Fibroblast of skin of left biceps (primary cell): ENCODE data around the gene CLTA.
"Not testable (repeated sequence)": the region's sequence is repeated elsewhere in the genome, so short reads cannot be mapped to it uniquely, and the experiment has no call there.

ENCODE experiments used
- DNase-seq, 2 experiments: peaks; one replicate each; pipeline ENCODE4 v3.0.0-alpha.2; 2013; ENCODE audit warnings: low read depth in 2 of 2

CLTA gene

DNA sequence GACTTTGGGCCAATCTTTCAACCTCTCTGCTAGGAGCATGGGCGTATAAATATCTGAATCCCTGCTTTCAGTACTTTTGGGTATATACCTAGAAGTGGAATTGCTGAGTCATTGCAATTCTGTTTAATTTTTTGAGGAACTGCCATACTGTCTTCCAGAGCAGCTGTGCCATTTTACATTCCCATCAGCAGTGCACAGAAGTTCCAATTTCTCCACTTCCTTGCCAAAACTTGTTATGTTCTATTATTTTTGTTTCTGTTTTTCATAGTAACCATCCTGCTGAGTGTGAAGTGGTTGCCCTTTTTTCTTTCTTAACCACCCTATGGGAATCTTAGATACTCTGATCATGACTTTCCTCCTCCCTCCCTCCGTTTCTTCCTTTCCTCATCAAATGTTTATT, 32.6 kb upstream of the CLTA start:
- DNase-seq: no peak

DNA sequence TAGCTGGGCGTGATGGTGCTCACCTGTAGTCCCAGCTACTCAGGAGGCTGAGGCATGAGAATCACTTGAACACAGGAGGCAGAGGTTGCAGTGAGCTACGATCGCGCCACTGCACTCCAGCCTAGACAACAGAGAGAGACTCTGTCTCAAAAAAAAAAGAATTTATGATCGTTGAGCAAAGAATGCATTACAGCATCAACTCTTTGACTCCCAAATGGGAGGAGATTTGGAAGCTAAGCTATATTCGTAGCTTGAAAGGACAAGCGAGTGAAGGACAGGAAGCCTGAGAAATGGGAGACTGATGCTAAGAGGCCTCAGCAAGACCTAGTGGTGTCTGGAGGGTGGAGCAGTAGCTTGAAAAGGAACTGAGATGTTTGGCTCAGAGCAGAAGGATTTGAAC, 31.8 kb upstream of the CLTA start:
- no peak for DNase-seq

DNA sequence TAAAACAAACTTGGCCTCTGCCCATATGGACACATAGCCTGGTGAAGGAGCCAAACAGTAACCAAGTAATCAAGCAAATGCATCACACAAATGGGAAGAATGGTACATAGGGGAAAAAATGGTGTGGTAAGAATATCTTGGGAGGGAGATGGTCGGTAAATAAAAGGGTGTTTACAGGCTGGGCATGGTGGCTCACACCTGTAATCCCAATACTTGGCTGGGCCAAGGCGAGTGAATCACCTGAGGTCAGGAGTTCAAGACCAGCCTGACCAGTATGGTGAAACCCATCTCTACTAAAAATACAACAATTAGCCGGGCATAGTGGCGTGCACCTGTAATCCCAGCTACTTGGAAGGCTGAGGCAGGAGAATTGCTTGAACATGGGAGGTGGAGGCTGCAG, 31.2 kb upstream of the CLTA start:
- not testable (repeated sequence) for DNase-seq

DNA sequence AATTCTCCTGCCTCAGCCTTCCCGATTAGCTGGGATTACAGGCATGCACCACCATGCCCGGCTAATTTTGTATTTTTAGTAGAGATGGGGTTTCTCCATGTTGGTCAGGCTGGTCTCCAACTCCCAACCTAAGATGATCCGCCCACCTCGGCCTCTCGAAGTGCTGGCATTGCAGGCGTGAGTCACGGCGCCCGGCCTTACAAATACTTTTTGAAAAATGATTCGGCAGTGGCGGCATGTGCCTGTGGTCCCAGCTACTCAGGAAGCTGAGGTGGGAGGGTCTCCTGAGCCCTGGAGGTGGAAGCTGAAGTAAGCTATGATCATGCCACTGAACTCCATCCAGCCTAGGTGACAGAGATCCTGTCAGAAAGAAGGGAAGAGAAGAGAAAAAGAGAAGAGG, 30.6 kb upstream of the CLTA start:
- not testable (repeated sequence) for DNase-seq

DNA sequence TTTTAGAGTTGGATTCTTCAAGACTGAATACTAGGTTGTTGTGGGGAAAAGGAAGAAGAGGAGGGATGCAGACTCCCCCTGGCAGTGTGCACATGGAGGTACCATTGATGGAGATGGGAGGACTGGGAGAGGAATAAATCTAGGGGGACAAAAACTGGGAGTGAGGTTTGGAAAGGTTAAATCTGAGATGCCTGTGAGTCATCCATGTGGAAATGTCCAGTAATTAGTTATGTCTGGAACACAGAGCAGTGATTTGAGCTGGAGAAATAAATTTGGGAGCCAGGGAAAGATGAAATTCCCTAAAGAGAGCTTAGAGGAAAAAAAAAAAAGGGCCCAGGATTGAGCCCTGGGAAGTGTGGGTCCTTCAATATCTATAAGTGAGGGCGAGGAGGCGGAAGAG, 29.5 kb upstream of the CLTA start:
- DNase-seq: no peak

DNA sequence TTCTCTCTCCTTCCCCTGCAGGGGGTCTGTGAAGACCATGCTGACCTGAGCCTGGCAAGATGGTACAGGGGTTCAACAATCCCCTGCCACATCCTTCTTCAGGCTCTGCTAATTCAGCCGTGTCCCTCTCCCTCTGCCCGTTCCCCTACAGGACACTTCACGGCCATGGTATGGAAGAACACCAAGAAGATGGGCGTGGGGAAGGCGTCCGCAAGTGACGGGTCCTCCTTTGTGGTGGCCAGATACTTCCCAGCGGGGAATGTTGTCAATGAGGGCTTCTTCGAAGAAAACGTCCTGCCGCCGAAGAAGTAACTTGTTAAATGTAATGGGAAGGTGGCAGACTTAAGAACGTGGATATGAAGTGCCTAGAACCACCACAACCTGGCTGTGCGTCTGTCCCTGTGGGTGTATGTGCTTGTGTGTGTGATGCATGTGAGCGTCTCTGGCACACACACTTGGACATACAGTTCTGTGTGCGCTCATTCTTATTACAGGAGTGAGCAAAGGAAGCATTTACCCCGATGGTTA, 28.4 kb upstream of the CLTA start:
- no peak for DNase-seq

DNA sequence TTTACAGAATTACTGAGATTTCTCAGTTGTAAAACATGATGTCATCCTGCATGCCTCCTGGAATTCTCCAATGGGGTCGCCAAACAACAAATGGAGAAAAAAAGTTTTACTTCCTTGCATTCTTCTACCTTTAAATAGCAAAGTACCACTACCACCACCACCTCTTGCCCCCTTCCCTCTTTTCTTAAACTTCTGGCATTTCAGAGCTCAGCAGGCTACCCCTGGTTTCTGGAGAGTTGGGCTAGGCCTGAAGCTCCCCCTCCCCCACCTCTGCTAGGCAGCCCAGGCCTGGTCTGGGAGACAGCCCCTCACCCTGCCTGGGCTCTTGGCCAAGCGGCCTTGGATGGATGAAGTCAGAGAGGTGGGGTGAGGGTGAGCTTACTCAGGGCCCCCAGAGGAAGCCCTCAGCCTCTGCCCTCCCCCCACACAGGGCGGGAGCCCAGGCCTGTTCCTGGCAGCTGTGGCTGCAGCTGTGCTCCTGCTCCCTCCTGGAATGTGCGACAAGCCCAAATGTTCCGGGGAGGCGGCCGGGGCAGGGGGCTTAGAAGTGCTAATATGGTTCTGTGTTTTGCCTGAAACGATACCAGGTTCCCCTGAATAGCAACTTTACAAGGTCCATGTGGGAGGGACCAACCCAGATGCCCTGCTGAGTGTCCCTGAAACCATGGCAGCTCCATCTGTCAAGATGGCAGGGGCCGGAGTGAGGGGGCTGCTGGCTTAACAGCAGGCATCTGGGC, 27.5 kb upstream of the CLTA start:
- DNase-seq: peak; percentile 86

DNA sequence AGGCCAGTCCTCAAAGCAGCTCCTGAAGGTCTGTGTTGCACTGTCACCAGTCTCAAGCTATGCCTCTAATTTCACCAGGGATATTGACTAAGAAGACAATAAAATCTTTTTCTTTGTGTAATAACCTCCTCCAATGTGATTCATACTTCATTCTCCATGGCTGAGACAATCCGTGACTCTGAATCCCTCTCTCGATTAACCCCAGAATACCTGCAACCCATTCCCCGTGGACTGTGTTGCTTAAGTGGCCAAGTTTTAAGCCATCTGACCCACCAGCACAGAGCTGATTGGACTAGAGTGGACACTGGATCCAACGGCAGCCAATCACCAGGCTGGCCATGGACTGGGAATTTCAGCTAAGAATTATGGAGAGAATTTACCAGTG, 26.9 kb upstream of the CLTA start:
- no peak for DNase-seq

DNA sequence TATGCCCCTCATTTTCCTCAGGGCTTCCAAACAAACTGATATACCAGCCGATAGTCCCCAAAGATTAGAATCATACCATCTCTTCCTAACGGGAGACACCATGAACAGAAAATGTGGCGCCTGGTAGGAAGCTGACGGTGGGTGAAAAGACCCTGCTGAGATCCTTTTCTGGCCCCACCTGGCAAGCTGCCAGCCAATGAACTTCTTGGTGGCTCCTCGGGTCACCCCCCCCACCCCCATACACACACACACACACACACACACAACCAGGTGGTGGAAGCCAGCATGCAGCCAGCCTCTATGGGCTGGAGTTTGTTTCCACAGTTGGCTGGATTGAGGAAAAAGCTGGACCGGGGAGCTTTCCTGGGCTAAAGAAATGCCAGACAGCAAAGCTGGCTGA, 26.3 kb upstream of the CLTA start:
- DNase-seq: no peak

DNA sequence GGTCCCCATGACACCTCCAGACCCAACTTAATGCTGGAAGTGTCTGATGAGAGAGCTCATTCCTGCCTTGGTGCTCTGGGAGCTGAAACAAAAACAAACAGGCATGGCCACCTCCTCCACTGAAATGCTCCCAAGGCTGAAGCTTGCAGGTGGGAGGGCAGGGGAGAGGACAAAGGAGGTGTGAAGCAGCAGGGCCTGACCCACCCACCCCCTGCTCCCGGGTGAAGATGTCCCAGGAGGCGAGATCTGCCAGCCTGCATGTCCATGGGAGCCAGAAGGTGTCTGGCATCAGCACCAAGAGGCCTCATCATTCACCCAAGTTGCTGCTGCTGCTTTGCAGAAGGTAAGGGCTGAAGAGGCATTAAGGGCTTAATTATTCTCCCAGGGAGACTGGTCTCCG, 25.7 kb upstream of the CLTA start:
- no peak for DNase-seq

DNA sequence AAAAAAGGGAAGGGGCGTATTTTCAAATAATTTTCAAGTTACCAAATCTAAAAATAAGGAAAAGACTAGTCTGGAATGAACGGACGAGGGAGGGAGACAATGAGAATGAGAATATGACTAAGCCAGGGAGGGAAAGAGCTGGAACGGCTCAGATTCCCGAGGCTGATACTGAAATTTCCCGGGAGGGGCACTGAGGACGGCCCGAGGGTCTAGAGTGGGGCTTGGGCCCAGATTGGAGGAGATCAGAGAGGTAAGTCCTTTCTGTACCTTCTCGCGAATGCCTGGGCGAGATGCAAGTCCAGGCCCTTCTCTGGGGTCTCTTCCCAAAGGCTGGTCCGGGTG, 24.9 kb upstream of the CLTA start:
- peak; percentile 19 to 23 for DNase-seq

DNA sequence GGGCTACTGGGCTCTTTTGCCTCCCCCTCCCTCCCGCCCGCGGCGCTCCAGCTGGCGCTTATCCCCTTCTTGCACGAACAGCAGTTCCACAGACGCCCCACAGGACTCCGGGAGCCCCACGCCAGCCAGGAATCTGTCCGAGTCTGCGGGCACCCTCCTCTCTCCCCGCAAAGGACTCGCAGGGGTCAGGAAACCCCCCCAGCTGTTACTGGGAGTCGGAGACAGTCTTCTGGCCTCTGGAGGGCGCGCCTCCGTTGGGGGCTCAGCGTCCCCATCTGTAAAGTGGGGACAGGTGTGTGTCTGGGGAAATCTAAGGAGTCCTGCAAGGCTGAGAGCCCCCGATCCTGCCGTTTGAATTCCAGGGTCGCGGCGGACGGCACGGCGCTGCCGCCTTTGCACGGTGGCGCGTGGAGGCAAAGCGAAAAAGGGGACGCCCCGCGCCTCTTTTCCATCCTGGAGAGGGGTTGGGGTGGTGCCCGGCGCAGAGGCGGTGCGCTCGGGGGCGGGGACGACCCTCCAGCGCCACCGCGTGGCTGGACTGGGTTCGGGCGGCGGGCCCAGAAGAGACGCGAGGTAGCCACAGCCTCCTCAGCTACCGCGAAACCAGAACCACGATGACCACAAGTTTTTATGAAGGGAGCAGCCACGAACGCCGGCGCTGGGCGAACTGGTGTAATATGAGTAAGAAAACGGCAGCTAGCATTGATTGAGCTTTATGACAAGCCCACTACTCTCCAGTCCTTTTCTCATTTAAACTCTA, 24.4 kb upstream of the CLTA start:
- DNase-seq: peak in 1 of 2 experiments; percentile 62

DNA sequence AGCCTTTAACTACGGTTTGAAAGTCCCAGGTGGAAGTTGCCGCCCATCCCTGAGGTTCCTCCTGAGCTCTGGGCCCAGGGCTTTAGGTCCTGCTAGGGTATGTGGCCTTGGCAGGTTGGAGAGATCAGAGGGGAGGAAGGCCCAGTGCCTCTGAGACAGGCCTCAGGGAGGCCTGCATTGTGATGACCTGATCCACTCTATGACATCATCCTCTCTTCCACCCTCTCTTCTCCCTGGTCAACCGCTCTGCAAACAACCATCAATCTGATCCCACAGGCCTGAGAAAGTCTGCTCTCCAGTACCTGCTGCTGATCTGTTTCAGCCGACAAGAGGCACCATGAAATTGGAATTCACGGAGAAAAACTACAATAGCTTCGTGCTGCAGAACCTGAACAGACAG, 21.6 kb upstream of the CLTA start, which contains the start of gene CCIN:
Gene CCIN, plus strand, starts transcription at position 223 of the 400 bp plus-strand sequence. Its CDS starts 115 bp downstream, at position 338.
- no peak for DNase-seq

DNA sequence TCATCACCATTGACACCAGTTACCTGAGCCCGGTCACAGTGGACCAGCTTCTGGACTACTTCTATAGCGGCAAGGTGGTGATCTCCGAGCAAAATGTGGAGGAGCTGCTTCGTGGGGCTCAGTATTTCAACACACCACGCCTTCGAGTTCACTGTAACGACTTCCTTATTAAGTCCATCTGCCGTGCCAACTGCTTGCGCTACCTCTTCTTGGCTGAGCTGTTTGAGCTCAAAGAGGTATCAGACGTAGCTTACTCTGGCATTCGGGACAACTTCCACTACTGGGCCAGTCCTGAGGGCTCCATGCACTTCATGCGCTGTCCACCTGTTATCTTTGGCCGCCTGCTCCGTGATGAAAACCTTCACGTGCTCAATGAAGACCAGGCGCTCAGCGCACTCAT, 21.0 kb upstream of the CLTA start:
- no peak for DNase-seq

DNA sequence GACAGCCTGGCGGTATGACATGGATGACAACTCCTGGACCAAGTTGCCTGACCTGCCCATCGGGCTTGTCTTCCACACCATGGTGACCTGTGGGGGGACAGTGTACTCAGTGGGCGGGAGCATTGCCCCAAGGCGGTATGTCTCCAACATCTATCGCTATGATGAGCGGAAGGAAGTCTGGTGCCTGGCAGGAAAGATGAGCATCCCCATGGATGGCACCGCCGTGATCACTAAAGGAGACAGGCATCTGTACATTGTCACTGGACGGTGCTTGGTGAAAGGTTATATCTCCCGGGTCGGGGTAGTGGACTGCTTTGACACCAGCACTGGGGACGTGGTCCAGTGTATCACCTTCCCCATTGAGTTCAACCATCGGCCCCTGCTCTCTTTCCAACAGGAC, 20.2 kb upstream of the CLTA start:
- no peak for DNase-seq

DNA sequence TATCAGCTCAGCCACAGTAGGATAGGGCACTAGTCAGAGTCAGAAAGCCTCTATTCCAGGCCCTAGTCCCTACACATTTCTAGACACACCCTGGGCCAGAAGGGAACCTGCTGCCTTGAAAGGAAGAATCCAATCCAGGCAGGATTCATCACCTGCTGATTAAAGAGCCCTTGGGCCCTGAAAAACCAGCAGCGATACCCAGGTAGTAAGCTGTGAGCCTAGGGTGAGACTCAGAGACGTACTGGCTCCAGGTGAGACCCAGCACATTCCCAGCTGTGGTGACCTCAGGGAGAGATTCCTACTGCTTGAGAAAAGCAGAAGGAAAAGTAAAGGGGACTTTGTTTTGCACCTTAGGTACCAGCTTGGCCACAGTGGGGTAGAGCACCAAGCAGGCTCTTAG, 16.9 kb upstream of the CLTA start:
- DNase-seq: no peak

DNA sequence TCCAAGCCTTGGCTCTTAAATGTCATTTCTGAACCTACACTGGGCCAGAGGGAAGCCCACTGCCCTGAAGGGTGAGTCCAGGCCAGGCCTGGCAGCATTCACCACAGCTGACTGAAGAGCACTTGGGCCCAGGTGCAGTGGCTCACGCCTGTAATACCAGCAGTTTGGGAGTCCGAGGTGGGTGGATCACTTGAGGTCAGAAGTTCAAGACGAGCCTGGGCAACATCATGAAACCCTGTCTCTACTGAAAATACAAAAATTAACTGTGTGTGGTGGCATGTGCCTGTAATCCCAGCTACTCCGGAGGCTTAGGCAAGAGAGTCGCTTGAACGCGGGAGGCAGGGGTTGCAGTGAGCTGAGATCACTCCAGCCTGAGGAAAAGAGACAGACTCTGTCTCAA, 16.4 kb upstream of the CLTA start:
- no peak for DNase-seq

DNA sequence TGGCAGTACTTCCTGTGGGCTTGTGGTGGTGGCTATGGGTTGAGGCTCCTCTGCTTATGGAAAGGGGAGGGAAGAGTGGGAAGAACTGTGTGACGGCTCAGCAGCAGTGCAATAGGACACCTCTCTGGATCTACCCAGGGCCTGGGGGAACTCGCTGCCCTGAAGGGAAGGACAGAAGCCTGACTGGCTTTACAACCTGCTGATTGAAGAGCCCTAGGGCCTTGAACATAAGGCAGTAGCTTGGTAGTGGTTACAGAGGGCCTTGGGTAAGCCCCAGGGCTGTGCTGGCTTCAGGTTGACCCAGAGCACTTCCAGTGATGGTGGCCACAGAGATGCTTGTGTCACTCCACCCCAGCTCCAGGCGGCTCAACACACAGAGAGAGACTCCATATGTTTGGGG, 16.0 kb upstream of the CLTA start:
- no peak for DNase-seq

DNA sequence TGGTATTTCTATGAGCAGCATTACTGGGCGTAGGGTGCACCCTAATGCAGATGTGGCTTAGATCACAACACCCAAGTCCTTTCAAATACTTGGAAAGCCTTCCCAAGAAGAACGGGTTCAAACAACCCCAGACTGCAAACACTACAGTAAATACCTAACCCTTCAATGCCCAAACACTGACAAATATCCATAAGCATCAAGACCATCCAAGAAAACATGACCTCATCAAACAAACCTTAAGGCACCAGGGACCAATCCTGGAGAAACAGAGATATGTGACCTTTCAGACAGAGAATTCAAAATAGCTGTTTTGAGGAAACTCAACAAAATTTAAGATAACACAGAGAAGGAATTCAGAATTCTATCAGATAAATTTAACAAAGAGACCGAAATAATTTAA, 15.5 kb upstream of the CLTA start:
- DNase-seq: not testable (repeated sequence)

DNA sequence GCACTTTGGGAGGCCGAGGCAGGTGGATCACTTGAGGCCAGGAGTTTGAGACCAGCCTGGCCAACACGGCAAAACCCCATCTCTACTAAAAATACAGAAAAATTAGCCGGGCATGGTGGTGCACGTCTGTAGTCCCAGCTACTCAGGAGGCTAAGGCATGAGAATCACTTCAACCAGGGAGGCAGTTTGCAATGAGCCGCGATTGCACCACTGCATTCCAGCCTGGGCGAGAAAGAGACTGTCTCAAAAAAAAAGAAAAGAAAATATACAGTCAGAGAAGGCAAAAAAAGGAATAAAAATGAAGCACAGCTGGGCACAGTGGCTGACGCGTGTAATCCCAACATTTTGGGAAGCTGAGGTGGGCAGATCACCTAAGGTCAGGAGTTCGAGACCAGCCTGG, 14.2 kb upstream of the CLTA start:
- DNase-seq: not testable (repeated sequence)

DNA sequence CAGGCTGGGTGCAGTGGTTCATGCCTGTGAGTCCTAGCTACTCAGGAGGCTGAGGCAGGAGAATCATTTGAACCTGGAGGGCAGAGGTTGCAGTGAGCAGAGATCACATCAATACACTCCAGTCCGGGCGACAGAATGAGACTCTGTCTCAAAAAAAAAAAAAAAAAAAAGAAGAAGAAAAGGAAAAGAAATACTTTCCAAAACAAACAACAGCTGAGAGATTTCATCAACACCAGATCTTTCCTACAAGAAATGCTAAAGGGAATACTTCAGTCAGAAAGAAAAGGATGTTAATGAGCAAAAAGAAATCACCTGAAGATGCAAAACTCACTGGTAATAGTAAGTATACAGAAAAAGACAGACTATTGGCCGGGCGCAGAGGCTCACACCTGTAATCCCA, 13.2 kb upstream of the CLTA start:
- DNase-seq: no peak

DNA sequence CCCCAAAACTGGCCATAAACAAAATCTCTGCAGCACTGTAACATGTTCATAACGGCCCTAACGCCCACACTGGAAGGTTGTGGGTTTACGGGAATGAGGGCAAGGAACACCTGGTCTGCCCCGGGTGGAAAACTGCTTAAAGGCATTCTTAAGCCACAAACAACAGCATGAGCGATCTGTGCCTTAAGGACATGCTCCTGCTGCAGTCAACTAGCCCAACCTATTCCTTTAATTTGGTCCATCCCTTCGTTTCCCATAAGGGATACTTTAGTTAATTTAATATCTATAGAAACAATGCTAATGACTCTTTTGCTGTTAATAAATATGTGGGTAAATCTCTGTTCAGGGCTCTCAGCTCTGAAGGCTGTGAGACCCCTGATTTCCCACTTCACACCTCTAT, 10.5 kb upstream of the CLTA start:
- not testable (repeated sequence) for DNase-seq

DNA sequence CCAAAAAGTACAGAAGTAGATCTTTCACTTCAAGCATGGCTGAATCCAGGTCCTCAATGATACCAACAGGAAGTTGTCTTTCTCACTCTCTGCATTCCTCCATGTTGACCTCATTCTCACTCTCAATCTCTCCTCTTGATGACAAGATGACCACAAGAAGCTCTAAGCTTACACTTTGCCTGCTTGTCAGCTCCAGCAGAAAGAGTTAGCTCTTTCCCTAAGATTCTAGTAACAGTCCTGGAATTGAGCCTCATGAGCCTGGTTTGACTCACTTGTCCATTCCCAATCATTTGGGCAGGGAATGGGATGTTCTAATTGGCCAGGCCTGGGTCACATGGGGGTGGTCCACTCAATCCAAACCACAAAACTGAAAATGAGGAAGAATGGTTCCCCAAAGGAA, 3.3 kb upstream of the CLTA start:
- DNase-seq: peak; percentile 84 to 88
